Neural crest cell (in vitro differentiated cells): ENCODE data around the gene AMPD2. TPM values are rescaled to one million over a fixed set of nuclear protein-coding genes. Genes with fewer than 3 reads are reported as not detected.
A peak's percentile ranks its signal among the peaks of the same experiment; 100 is the strongest.

ENCODE experiments used
- DNase-seq: peaks from one replicate; pipeline ENCODE4 v3.0.0; 2021; ENCODE audit warnings: low read depth, mixed read lengths, low spot score
- H3K27ac Mint-ChIP-seq: one replicate; pipeline ENCODE4 v1.8.0; 2021; ENCODE audit warnings: mild to moderate bottlenecking, mixed read lengths; ENCODE audit not compliant: unreplicated experiment
- H3K27me3 Mint-ChIP-seq: 2 replicates; pipeline ENCODE4 v1.8.0; 2021; ENCODE audit warnings: low read depth, mild to moderate bottlenecking, mixed read lengths
- H3K36me3 Mint-ChIP-seq: 2 replicates; pipeline ENCODE4 v1.8.0; 2021; ENCODE audit warnings: low read depth, mild to moderate bottlenecking, mixed read lengths
- H3K4me1 Mint-ChIP-seq: 2 replicates; pipeline ENCODE4 v1.8.0; 2021; ENCODE audit warnings: mixed read lengths
- H3K4me3 Mint-ChIP-seq: one replicate; pipeline ENCODE4 v1.8.0; 2021; ENCODE audit warnings: mild to moderate bottlenecking, mixed read lengths
- H3K9me3 Mint-ChIP-seq: 2 replicates; pipeline ENCODE4 v1.8.0; 2021; ENCODE audit warnings: mixed read lengths
- CTCF ChIP-seq: fragments of 200-600 bp; sonication (generic); conservative IDR thresholded peaks from 2 replicates; pipeline ENCODE4 v1.5.0; 2021; ENCODE audit warnings: antibody characterized with exemption, mild to moderate bottlenecking
- total RNA-seq: library from RNA; stranded (reverse); gene quantifications from 2 replicates; pipeline ENCODE4 v1.2.1, GENCODE V29; 2021

AMPD2 gene
- total RNA-seq, 1 donor from 2014 or later: 105 TPM

GRCh38 chr1:109632671-109633346 lies 13.2 kb downstream of the AMPD2 start:
- H3K27me3 Mint-ChIP-seq: no peaks in the 10 kb centered on the region
- peaks cover 3% of the 10 kb centered on the region for H3K36me3 Mint-ChIP-seq
- no peak for DNase-seq
- no peak for TF ChIP-seq CTCF
- no peak overlapping the region for H3K27ac Mint-ChIP-seq
- H3K4me1 Mint-ChIP-seq: peaks cover 14% of the 10 kb centered on the region
- no peaks in the 10 kb centered on the region for H3K9me3 Mint-ChIP-seq
- no peak overlapping the region for H3K4me3 Mint-ChIP-seq

GRCh38 chr1:109634292-109634691 lies 14.7 kb downstream of the AMPD2 start:
- Mint-ChIP-seq H3K9me3 (no peaks in the 10 kb centered on the region), H3K4me1 (peaks cover 14% of the 10 kb centered on the region), H3K36me3 (peaks cover 2% of the 10 kb centered on the region), H3K4me3 (no peak overlapping the region), H3K27me3 (no peaks in the 10 kb centered on the region), H3K27ac (no peak overlapping the region)
- TF ChIP-seq CTCF: no peak
- no peak for DNase-seq

- no peaks in the 10 kb centered on the region for H3K9me3 Mint-ChIP-seq
- TF ChIP-seq CTCF: no peak
- H3K36me3 Mint-ChIP-seq: no peaks in the 10 kb centered on the region
- H3K4me3 Mint-ChIP-seq: no peak overlapping the region
- H3K4me1 Mint-ChIP-seq: peaks cover 15% of the 10 kb centered on the region
- no peak for DNase-seq
- no peak overlapping the region for H3K27ac Mint-ChIP-seq
- H3K27me3 Mint-ChIP-seq: no peaks in the 10 kb centered on the region
These were observed 15.4 kb downstream of the AMPD2 start for GRCh38 chr1:109634771-109635750.

GRCh38 chr1:109635862-109636200 lies 16.2 kb downstream of the AMPD2 start:
- no peaks in the 10 kb centered on the region for H3K36me3 Mint-ChIP-seq
- no peak overlapping the region for H3K4me3 Mint-ChIP-seq
- no peak for TF ChIP-seq CTCF
- no peaks in the 10 kb centered on the region for H3K27me3 Mint-ChIP-seq
- H3K4me1 Mint-ChIP-seq: peaks cover 17% of the 10 kb centered on the region
- no peaks in the 10 kb centered on the region for H3K9me3 Mint-ChIP-seq
- no peak overlapping the region for H3K27ac Mint-ChIP-seq
- no peak for DNase-seq

GRCh38 chr1:109636201-109636952 lies 16.7 kb downstream of the AMPD2 start:
- DNase-seq: no peak
- peak overlapping the region; percentile 8 for H3K4me3 Mint-ChIP-seq
- H3K9me3 Mint-ChIP-seq: no peaks in the 10 kb centered on the region
- H3K36me3 Mint-ChIP-seq: no peaks in the 10 kb centered on the region
- H3K4me1 Mint-ChIP-seq: peaks cover 17% of the 10 kb centered on the region
- H3K27ac Mint-ChIP-seq: no peak overlapping the region
- no peaks in the 10 kb centered on the region for H3K27me3 Mint-ChIP-seq
- no peak for TF ChIP-seq CTCF
